WTC11 (cell line): ENCODE measurements around the gene PAK1. TPM values are rescaled to one million over a fixed set of nuclear protein-coding genes. Genes with fewer than 3 reads are reported as not detected.

Experiments used
- ATAC-seq: fragments of 200-7000 bp; cut with Tn5 transposase; 2 replicates; pipeline ENCODE4 v1.10.0; 2021; ENCODE audit warnings: mild to moderate bottlenecking, moderate library complexity
- CTCF ChIA-PET: fragments of 300-600 bp; sonication (Branson Sonifier 250); formaldehyde crosslinking; loops from one replicate; lab custom pipeline; 2021; ENCODE audit warnings: antibody characterized with exemption; lab: Charles Lee
- POLR2A ChIA-PET: fragments of 350-600 bp; sonication (Branson Sonifier 250); formaldehyde crosslinking; loops from one replicate; lab custom pipeline; 2021; ENCODE audit warnings: antibody characterized with exemption; lab: Charles Lee
- DNase-seq: peaks from one replicate; pipeline ENCODE4 v3.0.0; 2021; ENCODE audit warnings: low spot score
- H3K27ac Mint-ChIP-seq: 2 replicates; pipeline ENCODE4 v1.8.0; 2021; ENCODE audit warnings: mixed read lengths
- H3K27me3 Mint-ChIP-seq: 2 replicates; pipeline ENCODE4 v1.8.0; 2021; ENCODE audit warnings: low read depth, mild to moderate bottlenecking, moderate library complexity, mixed read lengths
- H3K36me3 Mint-ChIP-seq: 2 replicates; pipeline ENCODE4 v1.8.0; 2021; ENCODE audit warnings: mixed read lengths
- H3K4me1 Mint-ChIP-seq: 2 replicates; pipeline ENCODE4 v1.8.0; 2022; ENCODE audit warnings: mixed read lengths
- H3K4me3 Mint-ChIP-seq: 2 replicates; pipeline ENCODE4 v1.8.0; 2021; ENCODE audit warnings: mild to moderate bottlenecking, moderate library complexity, mixed read lengths
- H3K9me3 Mint-ChIP-seq: 2 replicates; pipeline ENCODE4 v1.8.0; 2021; ENCODE audit warnings: mixed read lengths
- GABPB1 ChIP-seq: sonication (generic); formaldehyde crosslinking; IDR thresholded peaks from 2 replicates; pipeline ENCODE4 v1.8.1; 2023; ENCODE audit warnings: mild to moderate bottlenecking, missing genetic modification reagents
- GRHL2 ChIP-seq: fragments of 250-450 bp; sonication (Bioruptor Pico); IDR thresholded peaks from 2 replicates; pipeline ENCODE4 v1.8.0; 2022; ENCODE audit warnings: mild to moderate bottlenecking, moderate library complexity; ENCODE audit not compliant: insufficient replicate concordance, severe bottlenecking
- GTF2I ChIP-seq: fragments of 250-450 bp; sonication (Bioruptor Pico); conservative IDR thresholded peaks from 2 replicates; pipeline ENCODE4 v1.4.0; 2021; ENCODE audit warnings: mild to moderate bottlenecking
- JUN ChIP-seq: sonication (generic); formaldehyde crosslinking; IDR thresholded peaks from 2 replicates; pipeline ENCODE4 v1.8.0; 2023; ENCODE audit warnings: mild to moderate bottlenecking, missing genetic modification reagents
- KAT7 ChIP-seq: sonication (generic); formaldehyde crosslinking; IDR thresholded peaks from 2 replicates; pipeline ENCODE4 v1.8.1; 2023; ENCODE audit warnings: missing genetic modification reagents, mild to moderate bottlenecking, borderline replicate concordance
- MYBL2 ChIP-seq: sonication (generic); formaldehyde crosslinking; IDR thresholded peaks from 2 replicates; pipeline ENCODE4 v1.8.1; 2023; ENCODE audit warnings: mild to moderate bottlenecking, moderate library complexity, missing genetic modification reagents
- NFATC4 ChIP-seq: fragments of 250-450 bp; sonication (Bioruptor Pico); IDR thresholded peaks from 2 replicates; pipeline ENCODE4 v1.9.0; 2021; ENCODE audit warnings: mild to moderate bottlenecking
- NFYB ChIP-seq: sonication (generic); formaldehyde crosslinking; conservative IDR thresholded peaks from 2 replicates; pipeline ENCODE4 v1.8.0; 2022; ENCODE audit warnings: low read depth, missing genetic modification reagents
- SMAD3 ChIP-seq: sonication (generic); formaldehyde crosslinking; IDR thresholded peaks from 2 replicates; pipeline ENCODE4 v1.8.0; 2022; ENCODE audit warnings: missing genetic modification reagents, mild to moderate bottlenecking, borderline replicate concordance
- SOX15 ChIP-seq: fragments of 250-450 bp; sonication (Bioruptor Pico); IDR thresholded peaks from 2 replicates; pipeline ENCODE4 v1.9.0; 2021; ENCODE audit warnings: mild to moderate bottlenecking
- ZNF219 ChIP-seq: sonication (generic); formaldehyde crosslinking; IDR thresholded peaks from 2 replicates; pipeline ENCODE4 v1.8.0; 2023; ENCODE audit warnings: missing genetic modification reagents, mild to moderate bottlenecking, borderline replicate concordance
- ZNF232 ChIP-seq: sonication (generic); formaldehyde crosslinking; IDR thresholded peaks from 2 replicates; pipeline ENCODE4 v1.8.0; 2022; ENCODE audit warnings: mild to moderate bottlenecking, missing genetic modification reagents
- ZNF317 ChIP-seq: sonication (generic); formaldehyde crosslinking; IDR thresholded peaks from 2 replicates; pipeline ENCODE4 v1.8.1; 2023; ENCODE audit warnings: low read depth, mild to moderate bottlenecking, moderate library complexity, missing genetic modification reagents, borderline replicate concordance
- ZNF416 ChIP-seq: fragments of 250-450 bp; sonication (Bioruptor Pico); IDR thresholded peaks from 2 replicates; pipeline ENCODE4 v1.9.0; 2021; ENCODE audit warnings: mild to moderate bottlenecking, inconsistent platforms
- ZNF671 ChIP-seq: fragments of 250-450 bp; sonication (Bioruptor Pico); IDR thresholded peaks from 2 replicates; pipeline ENCODE4 v1.8.0; 2021; ENCODE audit warnings: mild to moderate bottlenecking
- total RNA-seq: library from RNA; stranded (reverse); gene quantifications from 3 replicates; pipeline ENCODE4 v1.2.3, GENCODE V29; 2021
- TF ChIP-seq, protein P1 (sequence below): sonication (generic); formaldehyde crosslinking; IDR thresholded peaks from 2 replicates; pipeline ENCODE4 v1.8.1; 2022; ENCODE audit warnings: low read depth, mild to moderate bottlenecking, moderate library complexity, missing genetic modification reagents, borderline replicate concordance
- TF ChIP-seq, protein P2 (sequence below): sonication (generic); formaldehyde crosslinking; IDR thresholded peaks from 2 replicates; pipeline ENCODE4 v1.8.1; 2023; ENCODE audit warnings: mild to moderate bottlenecking, missing genetic modification reagents
- TF ChIP-seq, protein P3 (sequence below): sonication (generic); formaldehyde crosslinking; IDR thresholded peaks from 2 replicates; pipeline ENCODE4 v1.8.1; 2022; ENCODE audit warnings: low read depth, missing genetic modification reagents, borderline replicate concordance
- TF ChIP-seq, protein P4 (sequence below): sonication (generic); formaldehyde crosslinking; IDR thresholded peaks from 2 replicates; pipeline ENCODE4 v1.8.0; 2022; ENCODE audit warnings: mild to moderate bottlenecking, missing genetic modification reagents
- TF ChIP-seq, protein P5 (sequence below): sonication (generic); formaldehyde crosslinking; IDR thresholded peaks from 2 replicates; pipeline ENCODE4 v1.8.0; 2022; ENCODE audit warnings: mild to moderate bottlenecking, missing genetic modification reagents
- TF ChIP-seq, protein P6 (sequence below): sonication (generic); formaldehyde crosslinking; IDR thresholded peaks from 2 replicates; pipeline ENCODE4 v1.8.0; 2023; ENCODE audit warnings: mild to moderate bottlenecking, missing genetic modification reagents
- TF ChIP-seq, protein P7 (sequence below): sonication (generic); formaldehyde crosslinking; conservative IDR thresholded peaks from 2 replicates; pipeline ENCODE4 v1.8.1; 2023; ENCODE audit warnings: mild to moderate bottlenecking, low read depth, missing genetic modification reagents, moderate library complexity
- TF ChIP-seq, protein P8 (sequence below): fragments of 250-450 bp; sonication (Bioruptor Pico); IDR thresholded peaks from 2 replicates; pipeline ENCODE4 v1.9.0; 2021; ENCODE audit warnings: moderate library complexity, mild to moderate bottlenecking, inconsistent platforms, borderline replicate concordance

The PAK1 gene
- total RNA-seq, 1 experiment from 2014 or later = 160 TPM

DNA sequence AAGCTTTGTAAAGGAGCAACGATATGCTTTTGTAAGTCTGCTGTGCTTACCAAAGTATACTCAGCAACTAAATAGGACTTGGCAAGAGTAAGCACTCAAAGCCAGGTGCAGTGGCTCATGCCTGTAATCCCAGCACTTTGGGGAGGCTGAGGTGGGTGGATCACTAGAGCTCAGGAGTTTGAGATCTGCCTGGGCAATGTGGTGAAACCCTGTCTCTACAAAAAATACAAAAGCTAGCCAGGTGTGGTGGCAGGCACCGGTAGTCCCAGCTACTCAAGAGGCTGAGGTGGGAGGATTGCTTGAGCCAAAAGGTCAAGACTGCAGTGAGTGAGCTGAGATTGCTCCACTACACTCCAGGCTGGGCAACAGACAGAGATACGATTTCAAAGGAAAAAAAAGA lies 67.5 kb downstream of the PAK1 start:
- TF ChIP-seq ZNF671 (CRISPR knock-in tag) = no peak
- no peak for TF ChIP-seq ZNF317 (CRISPR knock-in tag)
- TF ChIP-seq, protein P1, sequence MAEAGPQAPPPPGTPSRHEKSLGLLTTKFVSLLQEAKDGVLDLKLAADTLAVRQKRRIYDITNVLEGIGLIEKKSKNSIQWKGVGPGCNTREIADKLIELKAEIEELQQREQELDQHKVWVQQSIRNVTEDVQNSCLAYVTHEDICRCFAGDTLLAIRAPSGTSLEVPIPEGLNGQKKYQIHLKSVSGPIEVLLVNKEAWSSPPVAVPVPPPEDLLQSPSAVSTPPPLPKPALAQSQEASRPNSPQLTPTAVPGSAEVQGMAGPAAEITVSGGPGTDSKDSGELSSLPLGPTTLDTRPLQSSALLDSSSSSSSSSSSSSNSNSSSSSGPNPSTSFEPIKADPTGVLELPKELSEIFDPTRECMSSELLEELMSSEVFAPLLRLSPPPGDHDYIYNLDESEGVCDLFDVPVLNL (CRISPR knock-in tag) = no peak
- TF ChIP-seq, protein P2, sequence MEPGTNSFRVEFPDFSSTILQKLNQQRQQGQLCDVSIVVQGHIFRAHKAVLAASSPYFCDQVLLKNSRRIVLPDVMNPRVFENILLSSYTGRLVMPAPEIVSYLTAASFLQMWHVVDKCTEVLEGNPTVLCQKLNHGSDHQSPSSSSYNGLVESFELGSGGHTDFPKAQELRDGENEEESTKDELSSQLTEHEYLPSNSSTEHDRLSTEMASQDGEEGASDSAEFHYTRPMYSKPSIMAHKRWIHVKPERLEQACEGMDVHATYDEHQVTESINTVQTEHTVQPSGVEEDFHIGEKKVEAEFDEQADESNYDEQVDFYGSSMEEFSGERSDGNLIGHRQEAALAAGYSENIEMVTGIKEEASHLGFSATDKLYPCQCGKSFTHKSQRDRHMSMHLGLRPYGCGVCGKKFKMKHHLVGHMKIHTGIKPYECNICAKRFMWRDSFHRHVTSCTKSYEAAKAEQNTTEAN (CRISPR knock-in tag) = no peak
- TF ChIP-seq NFYB (CRISPR knock-in tag) = no peak
- TF ChIP-seq GABPB1 (CRISPR knock-in tag) = no peak
- TF ChIP-seq NFATC4 (CRISPR knock-in tag) = no peak
- TF ChIP-seq JUN (CRISPR knock-in tag) = no peak
- no peak for TF ChIP-seq SOX15 (CRISPR knock-in tag)
- TF ChIP-seq, protein P3, sequence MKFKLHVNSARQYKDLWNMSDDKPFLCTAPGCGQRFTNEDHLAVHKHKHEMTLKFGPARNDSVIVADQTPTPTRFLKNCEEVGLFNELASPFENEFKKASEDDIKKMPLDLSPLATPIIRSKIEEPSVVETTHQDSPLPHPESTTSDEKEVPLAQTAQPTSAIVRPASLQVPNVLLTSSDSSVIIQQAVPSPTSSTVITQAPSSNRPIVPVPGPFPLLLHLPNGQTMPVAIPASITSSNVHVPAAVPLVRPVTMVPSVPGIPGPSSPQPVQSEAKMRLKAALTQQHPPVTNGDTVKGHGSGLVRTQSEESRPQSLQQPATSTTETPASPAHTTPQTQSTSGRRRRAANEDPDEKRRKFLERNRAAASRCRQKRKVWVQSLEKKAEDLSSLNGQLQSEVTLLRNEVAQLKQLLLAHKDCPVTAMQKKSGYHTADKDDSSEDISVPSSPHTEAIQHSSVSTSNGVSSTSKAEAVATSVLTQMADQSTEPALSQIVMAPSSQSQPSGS (CRISPR knock-in tag) = no peak
- TF ChIP-seq, protein P4, sequence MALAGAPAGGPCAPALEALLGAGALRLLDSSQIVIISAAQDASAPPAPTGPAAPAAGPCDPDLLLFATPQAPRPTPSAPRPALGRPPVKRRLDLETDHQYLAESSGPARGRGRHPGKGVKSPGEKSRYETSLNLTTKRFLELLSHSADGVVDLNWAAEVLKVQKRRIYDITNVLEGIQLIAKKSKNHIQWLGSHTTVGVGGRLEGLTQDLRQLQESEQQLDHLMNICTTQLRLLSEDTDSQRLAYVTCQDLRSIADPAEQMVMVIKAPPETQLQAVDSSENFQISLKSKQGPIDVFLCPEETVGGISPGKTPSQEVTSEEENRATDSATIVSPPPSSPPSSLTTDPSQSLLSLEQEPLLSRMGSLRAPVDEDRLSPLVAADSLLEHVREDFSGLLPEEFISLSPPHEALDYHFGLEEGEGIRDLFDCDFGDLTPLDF = no peak
- TF ChIP-seq ZNF219 (CRISPR knock-in tag) = no peak
- no peak for TF ChIP-seq GTF2I (CRISPR knock-in tag)
- no peak for TF ChIP-seq MYBL2 (CRISPR knock-in tag)
- TF ChIP-seq, protein P5, sequence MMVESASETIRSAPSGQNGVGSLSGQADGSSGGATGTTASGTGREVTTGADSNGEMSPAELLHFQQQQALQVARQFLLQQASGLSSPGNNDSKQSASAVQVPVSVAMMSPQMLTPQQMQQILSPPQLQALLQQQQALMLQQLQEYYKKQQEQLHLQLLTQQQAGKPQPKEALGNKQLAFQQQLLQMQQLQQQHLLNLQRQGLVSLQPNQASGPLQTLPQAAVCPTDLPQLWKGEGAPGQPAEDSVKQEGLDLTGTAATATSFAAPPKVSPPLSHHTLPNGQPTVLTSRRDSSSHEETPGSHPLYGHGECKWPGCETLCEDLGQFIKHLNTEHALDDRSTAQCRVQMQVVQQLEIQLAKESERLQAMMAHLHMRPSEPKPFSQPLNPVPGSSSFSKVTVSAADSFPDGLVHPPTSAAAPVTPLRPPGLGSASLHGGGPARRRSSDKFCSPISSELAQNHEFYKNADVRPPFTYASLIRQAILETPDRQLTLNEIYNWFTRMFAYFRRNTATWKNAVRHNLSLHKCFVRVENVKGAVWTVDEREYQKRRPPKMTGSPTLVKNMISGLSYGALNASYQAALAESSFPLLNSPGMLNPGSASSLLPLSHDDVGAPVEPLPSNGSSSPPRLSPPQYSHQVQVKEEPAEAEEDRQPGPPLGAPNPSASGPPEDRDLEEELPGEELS = no peak
- TF ChIP-seq ZNF416 (CRISPR knock-in tag) = no peak
- H3K36me3 Mint-ChIP-seq = no peaks in the 10 kb centered on the region
- DNase-seq = no peak
- no peak overlapping the region for H3K4me3 Mint-ChIP-seq
- ChIA-PET CTCF (no interaction called here), POLR2A (no interaction called here)
- H3K4me1 Mint-ChIP-seq = peaks cover 57% of the 10 kb centered on the region
- no peak for ATAC-seq
- no peak overlapping the region; the same call in 1 of the 2 replicates for H3K27ac Mint-ChIP-seq
- no peaks in the 10 kb centered on the region for H3K9me3 Mint-ChIP-seq
- H3K27me3 Mint-ChIP-seq = no peaks in the 10 kb centered on the region

DNA sequence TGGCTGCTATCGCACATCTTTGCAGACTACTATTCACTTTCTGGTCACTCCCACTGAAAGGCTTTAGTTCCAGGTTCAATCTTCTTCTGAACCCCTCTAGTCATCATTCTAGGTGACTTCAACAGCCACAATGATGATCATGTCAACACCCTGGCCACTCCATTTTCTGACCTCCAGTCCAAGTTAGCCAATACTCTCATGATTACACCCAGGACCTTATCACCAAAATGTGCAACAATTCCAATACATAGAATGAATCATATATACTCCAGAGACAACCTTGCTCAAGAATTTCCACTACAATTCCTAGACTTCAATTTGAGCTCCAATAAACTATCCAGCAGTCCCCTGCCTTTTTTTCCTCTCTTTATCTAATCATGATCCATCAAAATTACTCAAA lies 70.7 kb downstream of the PAK1 start:
- no peaks in the 10 kb centered on the region for H3K27me3 Mint-ChIP-seq

More for the DNA sequence above, 70.7 kb downstream of the PAK1 start:
- ChIA-PET CTCF (no interaction called here), POLR2A (no interaction called here)
- Mint-ChIP-seq H3K27ac (peak overlapping the region; percentile 63), H3K4me3 (no peak overlapping the region), H3K9me3 (peaks cover 3% of the 10 kb centered on the region; the same call in 1 of the 2 replicates), H3K4me1 (peaks cover 48% of the 10 kb centered on the region), H3K36me3 (peaks cover 7% of the 10 kb centered on the region)
- DNase-seq (no peak), ATAC-seq (no peak)
- TF ChIP-seq, protein P6, sequence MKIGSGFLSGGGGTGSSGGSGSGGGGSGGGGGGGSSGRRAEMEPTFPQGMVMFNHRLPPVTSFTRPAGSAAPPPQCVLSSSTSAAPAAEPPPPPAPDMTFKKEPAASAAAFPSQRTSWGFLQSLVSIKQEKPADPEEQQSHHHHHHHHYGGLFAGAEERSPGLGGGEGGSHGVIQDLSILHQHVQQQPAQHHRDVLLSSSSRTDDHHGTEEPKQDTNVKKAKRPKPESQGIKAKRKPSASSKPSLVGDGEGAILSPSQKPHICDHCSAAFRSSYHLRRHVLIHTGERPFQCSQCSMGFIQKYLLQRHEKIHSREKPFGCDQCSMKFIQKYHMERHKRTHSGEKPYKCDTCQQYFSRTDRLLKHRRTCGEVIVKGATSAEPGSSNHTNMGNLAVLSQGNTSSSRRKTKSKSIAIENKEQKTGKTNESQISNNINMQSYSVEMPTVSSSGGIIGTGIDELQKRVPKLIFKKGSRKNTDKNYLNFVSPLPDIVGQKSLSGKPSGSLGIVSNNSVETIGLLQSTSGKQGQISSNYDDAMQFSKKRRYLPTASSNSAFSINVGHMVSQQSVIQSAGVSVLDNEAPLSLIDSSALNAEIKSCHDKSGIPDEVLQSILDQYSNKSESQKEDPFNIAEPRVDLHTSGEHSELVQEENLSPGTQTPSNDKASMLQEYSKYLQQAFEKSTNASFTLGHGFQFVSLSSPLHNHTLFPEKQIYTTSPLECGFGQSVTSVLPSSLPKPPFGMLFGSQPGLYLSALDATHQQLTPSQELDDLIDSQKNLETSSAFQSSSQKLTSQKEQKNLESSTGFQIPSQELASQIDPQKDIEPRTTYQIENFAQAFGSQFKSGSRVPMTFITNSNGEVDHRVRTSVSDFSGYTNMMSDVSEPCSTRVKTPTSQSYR = no peak
- TF ChIP-seq, protein P7, sequence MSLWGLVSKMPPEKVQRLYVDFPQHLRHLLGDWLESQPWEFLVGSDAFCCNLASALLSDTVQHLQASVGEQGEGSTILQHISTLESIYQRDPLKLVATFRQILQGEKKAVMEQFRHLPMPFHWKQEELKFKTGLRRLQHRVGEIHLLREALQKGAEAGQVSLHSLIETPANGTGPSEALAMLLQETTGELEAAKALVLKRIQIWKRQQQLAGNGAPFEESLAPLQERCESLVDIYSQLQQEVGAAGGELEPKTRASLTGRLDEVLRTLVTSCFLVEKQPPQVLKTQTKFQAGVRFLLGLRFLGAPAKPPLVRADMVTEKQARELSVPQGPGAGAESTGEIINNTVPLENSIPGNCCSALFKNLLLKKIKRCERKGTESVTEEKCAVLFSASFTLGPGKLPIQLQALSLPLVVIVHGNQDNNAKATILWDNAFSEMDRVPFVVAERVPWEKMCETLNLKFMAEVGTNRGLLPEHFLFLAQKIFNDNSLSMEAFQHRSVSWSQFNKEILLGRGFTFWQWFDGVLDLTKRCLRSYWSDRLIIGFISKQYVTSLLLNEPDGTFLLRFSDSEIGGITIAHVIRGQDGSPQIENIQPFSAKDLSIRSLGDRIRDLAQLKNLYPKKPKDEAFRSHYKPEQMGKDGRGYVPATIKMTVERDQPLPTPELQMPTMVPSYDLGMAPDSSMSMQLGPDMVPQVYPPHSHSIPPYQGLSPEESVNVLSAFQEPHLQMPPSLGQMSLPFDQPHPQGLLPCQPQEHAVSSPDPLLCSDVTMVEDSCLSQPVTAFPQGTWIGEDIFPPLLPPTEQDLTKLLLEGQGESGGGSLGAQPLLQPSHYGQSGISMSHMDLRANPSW (CRISPR knock-in tag) = no peak
- TF ChIP-seq, protein P8, sequence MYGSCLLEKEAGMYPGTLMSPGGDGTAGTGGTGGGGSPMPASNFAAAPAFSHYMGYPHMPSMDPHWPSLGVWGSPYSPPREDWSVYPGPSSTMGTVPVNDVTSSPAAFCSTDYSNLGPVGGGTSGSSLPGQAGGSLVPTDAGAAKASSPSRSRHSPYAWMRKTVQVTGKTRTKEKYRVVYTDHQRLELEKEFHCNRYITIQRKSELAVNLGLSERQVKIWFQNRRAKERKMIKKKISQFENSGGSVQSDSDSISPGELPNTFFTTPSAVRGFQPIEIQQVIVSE = no peak
- TF ChIP-seq GRHL2 (CRISPR knock-in tag) (no peak), ZNF232 (CRISPR knock-in tag) (no peak), SMAD3 (CRISPR knock-in tag) (no peak), KAT7 (no peak), ZNF219 (CRISPR knock-in tag) (no peak)
